Neuronal stem cell (in vitro differentiated cells): ENCODE data around the gene HSD17B2.

ENCODE experiments used
- DNase-seq: peaks from one replicate; pipeline ENCODE4 v3.0.0-alpha.2; 2013; ENCODE audit warnings: low spot score
- H2AFZ ChIP-seq: one replicate; pipeline ENCODE4 v1.6.1; 2013; ENCODE audit warnings: mild to moderate bottlenecking, low read length, inconsistent platforms
- H2AK5ac ChIP-seq: 2 replicates; pipeline ENCODE4 v1.6.1; 2013; ENCODE audit warnings: low read depth, mild to moderate bottlenecking, inconsistent platforms, low read length, moderate library complexity, mixed read lengths
- H2BK120ac ChIP-seq: 2 replicates; pipeline ENCODE4 v1.6.1; 2013; ENCODE audit warnings: low read depth, mild to moderate bottlenecking, inconsistent platforms, low read length, moderate library complexity, mixed read lengths
- H2BK12ac ChIP-seq: one replicate; pipeline ENCODE4 v1.6.1; 2013; ENCODE audit warnings: low read length, inconsistent platforms
- H2BK15ac ChIP-seq: 2 replicates; pipeline ENCODE4 v1.6.1; 2013; ENCODE audit warnings: mild to moderate bottlenecking, low read length, inconsistent platforms, mixed read lengths
- H2BK5ac ChIP-seq: one replicate; pipeline ENCODE4 v1.6.1; 2013; ENCODE audit warnings: inconsistent platforms, mild to moderate bottlenecking, low read length, moderate library complexity
- H3K14ac ChIP-seq: one replicate; pipeline ENCODE4 v1.6.1; 2013; ENCODE audit warnings: low read length, inconsistent platforms
- H3K18ac ChIP-seq: 2 replicates; pipeline ENCODE4 v1.6.1; 2013; ENCODE audit warnings: low read length, inconsistent platforms
- H3K23ac ChIP-seq: 2 replicates; pipeline ENCODE4 v1.6.1; 2013; ENCODE audit warnings: low read depth, mild to moderate bottlenecking, mixed read lengths, low read length, inconsistent platforms; ENCODE audit not compliant: poor library complexity
- H3K27ac ChIP-seq: replicated peaks from 3 replicates; pipeline ENCODE4 v1.5.1; 2013; ENCODE audit warnings: low read length, inconsistent platforms
- H3K27me3 ChIP-seq, 3 experiments: 2 replicates each; pipeline ENCODE4 v1.6.1; 2013; ENCODE audit warnings: low read length in 3 of 3, mild to moderate bottlenecking in 2 of 3, inconsistent platforms in 1 of 3, low read depth in 1 of 3, mixed read lengths in 1 of 3, moderate library complexity in 1 of 3; ENCODE audit not compliant: control insufficient read depth in 3 of 3, insufficient read depth in 3 of 3
- H3K36me3 ChIP-seq, 2 donors: replicated peaks in 1 of 2; 2 replicates each; pipeline ENCODE4 v1.6.1; 2013; ENCODE audit warnings: low read length in 2 of 2; ENCODE audit not compliant: control insufficient read depth in 2 of 2, insufficient read depth in 2 of 2
- H3K4ac ChIP-seq: 2 replicates; pipeline ENCODE4 v1.6.1; 2013; ENCODE audit warnings: inconsistent platforms, mild to moderate bottlenecking, low read length, moderate library complexity
- H3K4me1 ChIP-seq, 2 donors: 1 replicate in 1 of 2; 2 replicates in 1 of 2; pipeline ENCODE4 v1.6.1; 2013; ENCODE audit warnings: low read length in 2 of 2, low read depth in 1 of 2; ENCODE audit not compliant: control insufficient read depth in 2 of 2, insufficient read depth in 1 of 2
- H3K4me2 ChIP-seq: one replicate; pipeline ENCODE4 v1.6.1; 2013; ENCODE audit warnings: mild to moderate bottlenecking, low read length, inconsistent platforms; ENCODE audit not compliant: insufficient read depth, poor library complexity, severe bottlenecking
- H3K4me3 ChIP-seq, 2 donors: 2 replicates each; pipeline ENCODE4 v1.5.1; 2013; ENCODE audit warnings: low read length in 2 of 2, mild to moderate bottlenecking in 2 of 2, inconsistent platforms in 1 of 2, moderate library complexity in 1 of 2
- H3K79me1 ChIP-seq: one replicate; pipeline ENCODE4 v1.6.1; 2013; ENCODE audit warnings: low read depth, mild to moderate bottlenecking, inconsistent platforms, low read length, moderate library complexity
- H3K9ac ChIP-seq: one replicate; pipeline ENCODE4 v1.6.1; 2013; ENCODE audit warnings: mild to moderate bottlenecking, low read depth, low read length, inconsistent platforms; ENCODE audit not compliant: poor library complexity
- H3K9me3 ChIP-seq, 2 donors: replicated peaks in 1 of 2; 2 replicates each; pipeline versions ENCODE3 to v1.6.1; 2013; ENCODE audit warnings: low read length in 2 of 2, mild to moderate bottlenecking in 2 of 2, inconsistent platforms in 1 of 2, low read depth in 1 of 2, mixed read lengths in 1 of 2, moderate library complexity in 1 of 2; ENCODE audit not compliant: control insufficient read depth in 2 of 2, insufficient read depth in 1 of 2
- H4K8ac ChIP-seq: one replicate; pipeline ENCODE4 v1.6.1; 2013; ENCODE audit warnings: low read depth, mild to moderate bottlenecking, inconsistent platforms, low read length, moderate library complexity
- H4K91ac ChIP-seq: one replicate; pipeline ENCODE4 v1.6.1; 2013; ENCODE audit warnings: low read length, low read depth, mild to moderate bottlenecking, inconsistent platforms; ENCODE audit not compliant: poor library complexity
- WGBS, 2 donors: extraction: QIAGEN DNeasy Blood & Tissue Kit; methylation state at CpG; one replicate each; pipeline ENCODE4 v1.1.7; 2013; ENCODE audit warnings: missing lambda C conversion rate in 2 of 2, mixed read lengths in 1 of 2; ENCODE audit not compliant: insufficient read length in 2 of 2, insufficient replicate concordance in 1 of 2; ENCODE audit errors: extremely low coverage in 2 of 2; 5-methylcytosine and 5-hydroxymethylcytosine counted together

Gene HSD17B2

GRCh38 chr16:81994485-81994884, 40.6 kb upstream of the HSD17B2 start:
- Histone ChIP-seq H2AFZ (no peak overlapping the region), H3K4me2 (no peak overlapping the region), H3K4me3 (no peak overlapping the region), H2BK120ac (no peak overlapping the region), H3K9ac (no peak overlapping the region), H2BK15ac (no peak overlapping the region), H2BK12ac (no peak overlapping the region), H2BK5ac (no peak overlapping the region), H3K79me1 (no peaks in the 10 kb centered on the region), H3K27me3 (peaks cover 0 to 1% (median 0%) of the 10 kb centered on the region in 3 experiments), H3K27ac (no peak overlapping the region), H3K4me1 (no peaks in the 10 kb centered on the region), H2AK5ac (no peak overlapping the region), H3K23ac (no peak overlapping the region), H4K8ac (no peak overlapping the region), H3K36me3 (no peaks in the 10 kb centered on the region), H3K14ac (no peak overlapping the region), H3K9me3 (no peaks in the 10 kb centered on the region), H4K91ac (no peak overlapping the region), H3K4ac (no peak overlapping the region), H3K18ac (no peak overlapping the region)
- no CpG with 5 or more reads among the region's 5 CpGs for WGBS, 2 donors
- DNase-seq: no peak

- Histone ChIP-seq H2BK15ac (no peak overlapping the region), H4K8ac (no peak overlapping the region), H3K27ac (no peak overlapping the region), H3K4me1 (no peaks in the 10 kb centered on the region), H3K23ac (no peak overlapping the region), H3K36me3 (no peaks in the 10 kb centered on the region), H3K9me3 (no peaks in the 10 kb centered on the region), H3K14ac (no peak overlapping the region), H3K4ac (no peak overlapping the region), H3K4me3 (no peak overlapping the region), H4K91ac (no peak overlapping the region), H3K9ac (no peak overlapping the region), H3K18ac (no peak overlapping the region), H2AK5ac (no peak overlapping the region), H2BK12ac (no peak overlapping the region), H3K79me1 (no peaks in the 10 kb centered on the region), H2AFZ (no peak overlapping the region), H3K4me2 (no peak overlapping the region), H2BK5ac (no peak overlapping the region), H2BK120ac (no peak overlapping the region), H3K27me3 (no peaks in the 10 kb centered on the region)
- WGBS, 2 donors: no CpG with 5 or more reads among the region's 3 CpGs
- DNase-seq: no peak
Measured at GRCh38 chr16:81995651-81996050, 39.4 kb upstream of the HSD17B2 start.

GRCh38 chr16:81996664-81997509, 38.2 kb upstream of the HSD17B2 start:
- H3K4ac ChIP-seq: no peak overlapping the region
- H3K27ac ChIP-seq: no peak overlapping the region
- DNase-seq: no peak

GRCh38 chr16:81997738-81998137, 37.3 kb upstream of the HSD17B2 start:
- no peak overlapping the region for H4K8ac ChIP-seq
- H3K23ac ChIP-seq: no peak overlapping the region
- no peak for DNase-seq
- no peak overlapping the region for H3K27ac ChIP-seq
- H3K4me2 ChIP-seq: no peak overlapping the region
- no peak overlapping the region for H2AFZ ChIP-seq
- H3K4ac ChIP-seq: no peak overlapping the region
- H3K36me3 ChIP-seq: no peaks in the 10 kb centered on the region
- no peaks in the 10 kb centered on the region for H3K4me1 ChIP-seq
- no CpG with 5 or more reads among the region's 2 CpGs for WGBS, 2 donors
- H3K14ac ChIP-seq: no peak overlapping the region
- no peak overlapping the region for H2BK120ac ChIP-seq
- H3K9ac ChIP-seq: no peak overlapping the region
- no peak overlapping the region for H2BK15ac ChIP-seq
- no peak overlapping the region for H3K18ac ChIP-seq
- H2BK5ac ChIP-seq: no peak overlapping the region
- no peak overlapping the region for H2AK5ac ChIP-seq
- H3K4me3 ChIP-seq: no peak overlapping the region
- H4K91ac ChIP-seq: no peak overlapping the region
- no peak overlapping the region for H2BK12ac ChIP-seq
- no peaks in the 10 kb centered on the region for H3K79me1 ChIP-seq
- no peaks in the 10 kb centered on the region for H3K9me3 ChIP-seq
- no peaks in the 10 kb centered on the region for H3K27me3 ChIP-seq

More at GRCh38 chr16:81996664-81997509, 38.2 kb upstream of the HSD17B2 start:
- Histone ChIP-seq H2AFZ (no peak overlapping the region), H2BK15ac (no peak overlapping the region), H3K9ac (no peak overlapping the region), H4K91ac (no peak overlapping the region), H3K4me3 (no peak overlapping the region), H2AK5ac (no peak overlapping the region), H3K14ac (no peak overlapping the region), H3K4me1 (no peaks in the 10 kb centered on the region), H3K9me3 (no peaks in the 10 kb centered on the region), H2BK5ac (no peak overlapping the region), H3K36me3 (no peaks in the 10 kb centered on the region), H2BK120ac (no peak overlapping the region), H3K18ac (no peak overlapping the region), H3K4me2 (no peak overlapping the region), H2BK12ac (no peak overlapping the region), H3K79me1 (no peaks in the 10 kb centered on the region), H3K27me3 (no peaks in the 10 kb centered on the region), H3K23ac (no peak overlapping the region), H4K8ac (no peak overlapping the region)
- WGBS, 2 donors: no CpG with 5 or more reads among the region's 11 CpGs
